ENCODE measurements around the gene DENND2A. TPM values are rescaled to one million over a fixed set of nuclear protein-coding genes. Genes with fewer than 3 reads are reported as not detected.

The DENND2A gene, protein sequence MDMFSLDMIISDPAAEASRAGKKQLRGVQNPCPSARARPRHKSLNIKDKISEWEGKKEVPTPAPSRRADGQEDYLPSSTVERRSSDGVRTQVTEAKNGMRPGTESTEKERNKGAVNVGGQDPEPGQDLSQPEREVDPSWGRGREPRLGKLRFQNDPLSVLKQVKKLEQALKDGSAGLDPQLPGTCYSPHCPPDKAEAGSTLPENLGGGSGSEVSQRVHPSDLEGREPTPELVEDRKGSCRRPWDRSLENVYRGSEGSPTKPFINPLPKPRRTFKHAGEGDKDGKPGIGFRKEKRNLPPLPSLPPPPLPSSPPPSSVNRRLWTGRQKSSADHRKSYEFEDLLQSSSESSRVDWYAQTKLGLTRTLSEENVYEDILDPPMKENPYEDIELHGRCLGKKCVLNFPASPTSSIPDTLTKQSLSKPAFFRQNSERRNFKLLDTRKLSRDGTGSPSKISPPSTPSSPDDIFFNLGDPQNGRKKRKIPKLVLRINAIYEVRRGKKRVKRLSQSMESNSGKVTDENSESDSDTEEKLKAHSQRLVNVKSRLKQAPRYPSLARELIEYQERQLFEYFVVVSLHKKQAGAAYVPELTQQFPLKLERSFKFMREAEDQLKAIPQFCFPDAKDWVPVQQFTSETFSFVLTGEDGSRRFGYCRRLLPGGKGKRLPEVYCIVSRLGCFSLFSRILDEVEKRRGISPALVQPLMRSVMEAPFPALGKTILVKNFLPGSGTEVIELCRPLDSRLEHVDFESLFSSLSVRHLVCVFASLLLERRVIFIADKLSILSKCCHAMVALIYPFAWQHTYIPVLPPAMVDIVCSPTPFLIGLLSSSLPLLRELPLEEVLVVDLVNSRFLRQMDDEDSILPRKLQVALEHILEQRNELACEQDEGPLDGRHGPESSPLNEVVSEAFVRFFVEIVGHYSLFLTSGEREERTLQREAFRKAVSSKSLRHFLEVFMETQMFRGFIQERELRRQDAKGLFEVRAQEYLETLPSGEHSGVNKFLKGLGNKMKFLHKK
- 31.9 to 38.0 TPM (median 32.3 TPM) in 3 replicates for total RNA-seq

DNA sequence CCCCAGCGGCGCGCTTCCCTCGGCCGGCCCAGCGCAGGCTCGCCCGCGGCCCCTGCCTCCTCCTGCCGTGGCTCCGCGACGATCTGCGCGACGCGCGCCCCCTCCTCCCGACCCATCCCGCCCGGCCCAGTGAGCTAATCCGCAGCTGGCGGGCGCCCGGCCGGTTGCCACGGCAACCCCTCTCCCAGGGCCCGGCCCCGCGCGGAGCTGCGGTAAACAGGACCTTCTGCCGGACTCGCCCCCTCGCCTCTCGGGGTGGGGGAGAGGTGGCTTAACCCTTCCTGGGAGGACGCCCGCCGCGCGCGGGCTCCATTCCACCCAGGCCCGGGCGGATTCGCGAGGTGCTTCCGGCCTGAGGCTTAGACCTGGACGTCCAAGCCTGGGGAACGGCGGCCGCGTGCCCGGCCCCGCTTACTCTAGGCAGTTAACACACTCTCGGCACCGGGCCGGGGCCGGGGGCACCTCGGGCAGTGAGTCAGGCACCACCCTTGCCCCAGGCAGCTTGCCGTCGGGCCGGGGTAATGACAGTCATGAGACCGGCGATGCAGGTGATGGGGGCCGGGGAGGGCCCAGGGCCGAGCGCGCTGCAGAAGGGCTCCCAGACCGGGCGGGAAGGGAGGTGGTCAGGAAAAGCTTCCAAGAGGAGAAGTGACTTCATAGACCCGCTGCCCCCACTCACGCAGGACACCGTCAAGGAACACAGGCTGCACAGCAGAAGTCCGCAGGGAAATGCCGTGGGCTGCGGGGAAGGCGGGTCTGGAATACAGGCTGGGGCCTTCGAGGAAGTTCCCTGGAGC lies at the start of gene DENND2A:
Gene DENND2A (minus strand): TSS at position 87 of the 797 bp plus-strand sequence. CDS start 38,416 bp downstream, outside the sequence.
- H3K27me3 Mint-ChIP-seq (ENCODE audit: low read depth) = no peaks in the 10 kb centered on the region
- peak within 1 kb of the TSS; percentile 96 for H3K27ac Mint-ChIP-seq
- peak; percentile 68 to 77 for DNase-seq (ENCODE audit: low spot score in 2 of 2, unreplicated experiment in 2 of 2)
- H3K36me3 Mint-ChIP-seq = no peaks in the 10 kb centered on the region
- peak within 1 kb of the TSS; percentile 95 for H3K4me3 Mint-ChIP-seq
- peaks cover 43% of the 10 kb centered on the region for H3K4me1 Mint-ChIP-seq
- TF ChIP-seq, protein P1, sequence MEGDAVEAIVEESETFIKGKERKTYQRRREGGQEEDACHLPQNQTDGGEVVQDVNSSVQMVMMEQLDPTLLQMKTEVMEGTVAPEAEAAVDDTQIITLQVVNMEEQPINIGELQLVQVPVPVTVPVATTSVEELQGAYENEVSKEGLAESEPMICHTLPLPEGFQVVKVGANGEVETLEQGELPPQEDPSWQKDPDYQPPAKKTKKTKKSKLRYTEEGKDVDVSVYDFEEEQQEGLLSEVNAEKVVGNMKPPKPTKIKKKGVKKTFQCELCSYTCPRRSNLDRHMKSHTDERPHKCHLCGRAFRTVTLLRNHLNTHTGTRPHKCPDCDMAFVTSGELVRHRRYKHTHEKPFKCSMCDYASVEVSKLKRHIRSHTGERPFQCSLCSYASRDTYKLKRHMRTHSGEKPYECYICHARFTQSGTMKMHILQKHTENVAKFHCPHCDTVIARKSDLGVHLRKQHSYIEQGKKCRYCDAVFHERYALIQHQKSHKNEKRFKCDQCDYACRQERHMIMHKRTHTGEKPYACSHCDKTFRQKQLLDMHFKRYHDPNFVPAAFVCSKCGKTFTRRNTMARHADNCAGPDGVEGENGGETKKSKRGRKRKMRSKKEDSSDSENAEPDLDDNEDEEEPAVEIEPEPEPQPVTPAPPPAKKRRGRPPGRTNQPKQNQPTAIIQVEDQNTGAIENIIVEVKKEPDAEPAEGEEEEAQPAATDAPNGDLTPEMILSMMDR (IDR thresholded peaks at IDR 0.05; ENCODE audit: unreplicated experiment) = no peak
- H3K9me3 Mint-ChIP-seq = no peaks in the 10 kb centered on the region

- H3K27me3 Mint-ChIP-seq (ENCODE audit: low read depth) = no peaks in the 10 kb centered on the region
- no peak for DNase-seq (ENCODE audit: low spot score in 2 of 2, unreplicated experiment in 2 of 2)
- H3K27ac Mint-ChIP-seq = no peak overlapping the region
- H3K4me3 Mint-ChIP-seq = no peak overlapping the region
- H3K36me3 Mint-ChIP-seq = peaks cover 28% of the 10 kb centered on the region
- no peaks in the 10 kb centered on the region for H3K4me1 Mint-ChIP-seq
- TF ChIP-seq, protein P1 (IDR thresholded peaks at IDR 0.05; ENCODE audit: unreplicated experiment) = no peak
- H3K9me3 Mint-ChIP-seq = no peaks in the 10 kb centered on the region
Measured at GRCh38 chr7:140689199-140690152, 48.9 kb upstream of the DENND2A start.

DNA sequence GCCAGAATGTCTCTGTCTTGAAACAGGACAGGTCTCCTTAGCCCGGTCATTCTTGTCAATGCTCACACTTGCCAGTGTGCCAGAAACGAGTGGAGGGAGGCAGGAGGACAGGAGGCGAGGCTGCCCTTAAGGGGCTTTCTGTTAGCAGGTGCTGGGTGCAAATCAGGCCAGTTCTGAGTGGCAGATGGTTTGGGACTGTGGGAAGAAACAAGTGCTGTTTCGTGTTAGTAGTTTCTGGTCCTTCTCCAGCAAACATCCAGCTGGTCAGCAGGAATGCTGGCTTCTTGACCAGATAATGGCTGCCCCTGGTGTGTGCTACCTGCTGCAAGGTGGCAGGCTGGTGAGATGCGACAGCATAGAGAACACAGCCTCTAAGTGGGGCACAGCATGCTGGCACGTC lies 47.7 kb upstream of the DENND2A start:
- H3K36me3 Mint-ChIP-seq = peaks cover 32% of the 10 kb centered on the region
- H3K27me3 Mint-ChIP-seq (ENCODE audit: low read depth) = no peaks in the 10 kb centered on the region
- no peak for DNase-seq (ENCODE audit: low spot score in 2 of 2, unreplicated experiment in 2 of 2)
- TF ChIP-seq, protein P1 (IDR thresholded peaks at IDR 0.05; ENCODE audit: unreplicated experiment) = no peak
- no peaks in the 10 kb centered on the region for H3K4me1 Mint-ChIP-seq
- H3K9me3 Mint-ChIP-seq = no peaks in the 10 kb centered on the region
- H3K4me3 Mint-ChIP-seq = no peak overlapping the region
- H3K27ac Mint-ChIP-seq = no peak overlapping the region

GRCh38 chr7:140686921-140687320 lies 46.3 kb upstream of the DENND2A start:
- H3K36me3 Mint-ChIP-seq = peaks cover 32% of the 10 kb centered on the region
- no peak overlapping the region for H3K27ac Mint-ChIP-seq
- H3K4me1 Mint-ChIP-seq = no peaks in the 10 kb centered on the region
- no peak for DNase-seq (ENCODE audit: low spot score in 2 of 2, unreplicated experiment in 2 of 2)
- no peaks in the 10 kb centered on the region for H3K9me3 Mint-ChIP-seq
- no peak overlapping the region for H3K4me3 Mint-ChIP-seq
- TF ChIP-seq, protein P1 (IDR thresholded peaks at IDR 0.05; ENCODE audit: unreplicated experiment) = no peak
- no peaks in the 10 kb centered on the region for H3K27me3 Mint-ChIP-seq (ENCODE audit: low read depth)

Measured in mesothelial cell of epicardium (in vitro differentiated cells).